Effector memory CD4-positive, alpha-beta T cell (primary cell): ENCODE measurements around the gene PRSS57.

Experiments
- DNase-seq, 3 donors: peaks; one replicate each; pipeline ENCODE4 v3.0.0-alpha.2; 2020
- H3K27ac ChIP-seq: 2 replicates; pipeline ENCODE4 v1.7.0; 2013; ENCODE audit warnings: mild to moderate bottlenecking, low read length, moderate library complexity; ENCODE audit not compliant: insufficient read depth, poor library complexity, severe bottlenecking
- H3K27me3 ChIP-seq: replicated peaks from 2 replicates; pipeline ENCODE4 v1.7.0; 2013; ENCODE audit warnings: mild to moderate bottlenecking, low read length; ENCODE audit not compliant: insufficient read depth, control insufficient read depth, poor library complexity, severe bottlenecking
- H3K36me3 ChIP-seq: 2 replicates; pipeline ENCODE4 v1.7.0; 2013; ENCODE audit warnings: mild to moderate bottlenecking, low read length, moderate library complexity; ENCODE audit not compliant: control insufficient read depth, insufficient read depth
- H3K4me1 ChIP-seq: 2 replicates; pipeline ENCODE4 v1.7.0; 2013; ENCODE audit warnings: low read length, mild to moderate bottlenecking; ENCODE audit not compliant: control insufficient read depth, insufficient read depth, poor library complexity, severe bottlenecking
- H3K4me3 ChIP-seq: 2 replicates; pipeline ENCODE4 v1.7.0; 2013; ENCODE audit warnings: low read length, low read depth, mild to moderate bottlenecking; ENCODE audit not compliant: insufficient read depth, poor library complexity, severe bottlenecking
- H3K9me3 ChIP-seq: 2 replicates; pipeline ENCODE4 v1.7.0; 2013; ENCODE audit warnings: mild to moderate bottlenecking, low read length, moderate library complexity; ENCODE audit not compliant: control insufficient read depth

Gene PRSS57

GRCh38 chr19:694481-695351 lies 536 bp downstream of the PRSS57 start:
- DNase-seq = no peak
- no peaks in the 10 kb centered on the region for H3K9me3 ChIP-seq
- no peaks in the 10 kb centered on the region for H3K36me3 ChIP-seq
- no peak overlapping the region for H3K4me3 ChIP-seq
- H3K27ac ChIP-seq = no peak overlapping the region
- peaks cover 7% of the 10 kb centered on the region for H3K27me3 ChIP-seq
- H3K4me1 ChIP-seq = peaks cover 8% of the 10 kb centered on the region

DNA sequence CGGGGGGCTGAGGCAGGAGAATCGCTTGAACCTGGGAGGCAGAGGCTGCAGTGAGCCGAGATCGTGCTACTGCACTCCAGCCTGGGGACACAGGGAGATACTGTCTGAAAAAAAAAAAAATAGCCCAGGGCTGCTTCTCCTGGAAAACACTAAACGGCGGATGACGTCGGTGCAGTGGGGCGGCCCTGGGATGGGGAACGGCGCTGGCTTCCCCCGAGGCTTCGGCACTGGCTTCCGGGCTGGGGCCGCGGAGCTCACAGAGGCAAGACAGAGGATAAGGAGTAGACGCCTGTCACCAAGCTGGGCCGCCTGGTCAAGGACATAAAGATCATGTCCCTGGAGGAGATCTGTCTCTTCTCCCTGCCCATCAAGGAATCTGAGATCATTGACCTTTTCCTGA lies 5.0 kb downstream of the PRSS57 start:
- Histone ChIP-seq H3K4me3 (no peak overlapping the region), H3K4me1 (peaks cover 1% of the 10 kb centered on the region), H3K9me3 (no peaks in the 10 kb centered on the region), H3K36me3 (no peaks in the 10 kb centered on the region), H3K27me3 (peaks cover 4% of the 10 kb centered on the region), H3K27ac (no peak overlapping the region)
- no peak for DNase-seq

DNA sequence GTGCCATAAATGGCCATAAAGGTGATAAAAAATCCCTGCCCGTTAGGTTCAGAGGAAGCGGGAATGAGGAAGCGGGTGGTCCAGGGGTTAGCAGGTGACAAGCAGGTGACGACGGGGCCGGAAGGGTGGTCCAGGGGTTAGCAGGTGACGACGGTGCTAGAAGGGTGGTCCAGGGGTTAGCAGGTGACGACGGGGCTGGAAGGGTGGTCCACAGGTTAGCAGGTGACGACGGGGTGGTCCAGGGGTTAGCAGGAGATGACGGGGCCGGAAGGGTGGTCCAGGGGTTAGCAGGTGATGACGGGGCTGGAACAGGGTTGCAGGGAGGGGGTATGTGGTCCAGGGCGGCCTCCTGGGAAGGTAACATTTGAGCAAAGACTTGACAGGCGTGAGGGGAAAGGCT lies 6.3 kb downstream of the PRSS57 start:
- no peaks in the 10 kb centered on the region for H3K4me1 ChIP-seq
- no peaks in the 10 kb centered on the region for H3K27me3 ChIP-seq
- DNase-seq = no peak
- no peaks in the 10 kb centered on the region for H3K9me3 ChIP-seq
- H3K27ac ChIP-seq = no peak overlapping the region
- H3K36me3 ChIP-seq = no peaks in the 10 kb centered on the region
- no peak overlapping the region for H3K4me3 ChIP-seq

DNA sequence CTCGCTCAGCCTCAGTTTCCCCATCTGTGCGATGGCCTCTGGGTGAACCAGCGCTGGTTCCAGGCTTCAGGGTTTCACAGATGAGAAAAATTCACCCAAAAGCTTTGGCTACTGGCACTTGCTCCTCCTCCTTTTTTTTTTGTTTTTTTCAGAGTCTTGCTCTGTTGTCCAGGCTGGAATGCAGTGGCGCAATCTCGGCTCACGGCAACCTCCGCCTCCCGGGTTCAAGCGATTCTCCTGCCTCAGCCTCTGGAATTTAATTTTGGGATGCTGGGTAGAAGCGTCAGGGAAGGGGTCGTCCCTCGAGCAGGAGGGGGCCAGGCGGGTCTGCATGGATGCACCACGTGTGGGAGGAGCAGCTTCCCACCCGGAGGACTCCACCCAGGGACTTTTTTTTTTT lies 7.0 kb downstream of the PRSS57 start:
- no peaks in the 10 kb centered on the region for H3K27me3 ChIP-seq
- no peaks in the 10 kb centered on the region for H3K9me3 ChIP-seq
- H3K27ac ChIP-seq = no peak overlapping the region
- no peak overlapping the region for H3K4me3 ChIP-seq
- DNase-seq = no peak
- no peaks in the 10 kb centered on the region for H3K36me3 ChIP-seq
- no peaks in the 10 kb centered on the region for H3K4me1 ChIP-seq

- no peak for DNase-seq
- Histone ChIP-seq H3K4me1 (no peaks in the 10 kb centered on the region), H3K36me3 (no peaks in the 10 kb centered on the region), H3K27ac (no peak overlapping the region), H3K4me3 (no peak overlapping the region), H3K9me3 (no peaks in the 10 kb centered on the region), H3K27me3 (no peaks in the 10 kb centered on the region)
These were observed 7.6 kb downstream of the PRSS57 start for GRCh38 chr19:687569-688166.

GRCh38 chr19:686589-687297 lies 8.5 kb downstream of the PRSS57 start:
- Histone ChIP-seq H3K27me3 (no peaks in the 10 kb centered on the region), H3K4me3 (no peak overlapping the region)
- no peak for DNase-seq

GRCh38 chr19:685454-685931 lies 9.8 kb downstream of the PRSS57 start:
- Histone ChIP-seq H3K4me1 (peaks cover 6% of the 10 kb centered on the region), H3K36me3 (no peaks in the 10 kb centered on the region), H3K27ac (no peak overlapping the region), H3K9me3 (no peaks in the 10 kb centered on the region), H3K4me3 (no peak overlapping the region), H3K27me3 (no peaks in the 10 kb centered on the region)
- no peak for DNase-seq

More at GRCh38 chr19:686589-687297, 8.5 kb downstream of the PRSS57 start:
- no peaks in the 10 kb centered on the region for H3K4me1 ChIP-seq
- H3K9me3 ChIP-seq = no peaks in the 10 kb centered on the region
- H3K27ac ChIP-seq = no peak overlapping the region
- H3K36me3 ChIP-seq = no peaks in the 10 kb centered on the region

GRCh38 chr19:682678-683320 lies 12.5 kb downstream of the PRSS57 start:
- Histone ChIP-seq H3K9me3 (no peaks in the 10 kb centered on the region), H3K27ac (no peak overlapping the region), H3K4me1 (peaks cover 12% of the 10 kb centered on the region), H3K27me3 (no peaks in the 10 kb centered on the region), H3K4me3 (no peak overlapping the region), H3K36me3 (no peaks in the 10 kb centered on the region)
- DNase-seq = no peak

- DNase-seq = no peak
- Histone ChIP-seq H3K4me1 (peaks cover 12% of the 10 kb centered on the region), H3K9me3 (no peaks in the 10 kb centered on the region), H3K27ac (peak overlapping the region; percentile 77), H3K4me3 (peak overlapping the region; percentile 60), H3K27me3 (peaks cover 6% of the 10 kb centered on the region), H3K36me3 (no peaks in the 10 kb centered on the region)
These were observed 13.9 kb downstream of the PRSS57 start for GRCh38 chr19:681029-682019.
